Measurements from ENCODE around the gene KRT20.

GRCh38 chr17:40830085-40830776 lies 54.8 kb downstream of the KRT20 start:
- no peak for TF ChIP-seq EZH2 (IDR thresholded peaks at IDR 0.05; ENCODE audit: insufficient read depth, low read length)
- TF ChIP-seq, protein P1, sequence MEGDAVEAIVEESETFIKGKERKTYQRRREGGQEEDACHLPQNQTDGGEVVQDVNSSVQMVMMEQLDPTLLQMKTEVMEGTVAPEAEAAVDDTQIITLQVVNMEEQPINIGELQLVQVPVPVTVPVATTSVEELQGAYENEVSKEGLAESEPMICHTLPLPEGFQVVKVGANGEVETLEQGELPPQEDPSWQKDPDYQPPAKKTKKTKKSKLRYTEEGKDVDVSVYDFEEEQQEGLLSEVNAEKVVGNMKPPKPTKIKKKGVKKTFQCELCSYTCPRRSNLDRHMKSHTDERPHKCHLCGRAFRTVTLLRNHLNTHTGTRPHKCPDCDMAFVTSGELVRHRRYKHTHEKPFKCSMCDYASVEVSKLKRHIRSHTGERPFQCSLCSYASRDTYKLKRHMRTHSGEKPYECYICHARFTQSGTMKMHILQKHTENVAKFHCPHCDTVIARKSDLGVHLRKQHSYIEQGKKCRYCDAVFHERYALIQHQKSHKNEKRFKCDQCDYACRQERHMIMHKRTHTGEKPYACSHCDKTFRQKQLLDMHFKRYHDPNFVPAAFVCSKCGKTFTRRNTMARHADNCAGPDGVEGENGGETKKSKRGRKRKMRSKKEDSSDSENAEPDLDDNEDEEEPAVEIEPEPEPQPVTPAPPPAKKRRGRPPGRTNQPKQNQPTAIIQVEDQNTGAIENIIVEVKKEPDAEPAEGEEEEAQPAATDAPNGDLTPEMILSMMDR (IDR thresholded peaks at IDR 0.05; ENCODE audit: insufficient read depth, low read depth, low read length), result no peak

All from astrocyte (in vitro differentiated cells and primary cell).